Osteocyte (in vitro differentiated cells): Measurements from ENCODE around the gene CSMD2. TPM values are rescaled to one million over a fixed set of nuclear protein-coding genes. Genes with fewer than 3 reads are reported as not detected.

Source experiments
- DNase-seq: peaks from one replicate; pipeline ENCODE4 v3.0.0; 2021; ENCODE audit warnings: mixed read lengths; ENCODE audit not compliant: unreplicated experiment; ENCODE audit errors: extremely low spot score
- H3K27ac Mint-ChIP-seq: one replicate; pipeline ENCODE4 v1.8.0; 2021; ENCODE audit warnings: mild to moderate bottlenecking, mixed read lengths; ENCODE audit not compliant: unreplicated experiment
- H3K27me3 Mint-ChIP-seq: one replicate; pipeline ENCODE4 v1.8.0; 2021; ENCODE audit warnings: mixed read lengths; ENCODE audit not compliant: unreplicated experiment
- H3K36me3 Mint-ChIP-seq: one replicate; pipeline ENCODE4 v1.8.0; 2021; ENCODE audit warnings: mixed read lengths; ENCODE audit not compliant: unreplicated experiment
- H3K4me1 Mint-ChIP-seq: one replicate; pipeline ENCODE4 v1.8.0; 2021; ENCODE audit warnings: mixed read lengths; ENCODE audit not compliant: unreplicated experiment
- H3K4me3 Mint-ChIP-seq: one replicate; pipeline ENCODE4 v1.8.0; 2021; ENCODE audit warnings: mild to moderate bottlenecking, moderate library complexity, mixed read lengths; ENCODE audit not compliant: unreplicated experiment
- H3K9me3 Mint-ChIP-seq: one replicate; pipeline ENCODE4 v1.8.0; 2021; ENCODE audit warnings: mixed read lengths; ENCODE audit not compliant: unreplicated experiment
- total RNA-seq: library from RNA; stranded (reverse); gene quantifications from 2 replicates; pipeline ENCODE4 v1.2.1, GENCODE V29; 2021
- TF ChIP-seq, protein P1 (sequence below): fragments of 200-600 bp; sonication (generic); IDR thresholded peaks from 2 replicates; pipeline ENCODE4 v1.5.0; 2021; ENCODE audit warnings: antibody characterized with exemption, mild to moderate bottlenecking, moderate library complexity

The CSMD2 gene
- total RNA-seq, 1 donor from 2014 or later, result not detected

- Mint-ChIP-seq H3K27ac (no peak overlapping the region), H3K4me1 (no peaks in the 10 kb centered on the region), H3K4me3 (no peak overlapping the region), H3K36me3 (no peaks in the 10 kb centered on the region), H3K9me3 (peaks cover 31% of the 10 kb centered on the region), H3K27me3 (no peaks in the 10 kb centered on the region)
- TF ChIP-seq, protein P1, sequence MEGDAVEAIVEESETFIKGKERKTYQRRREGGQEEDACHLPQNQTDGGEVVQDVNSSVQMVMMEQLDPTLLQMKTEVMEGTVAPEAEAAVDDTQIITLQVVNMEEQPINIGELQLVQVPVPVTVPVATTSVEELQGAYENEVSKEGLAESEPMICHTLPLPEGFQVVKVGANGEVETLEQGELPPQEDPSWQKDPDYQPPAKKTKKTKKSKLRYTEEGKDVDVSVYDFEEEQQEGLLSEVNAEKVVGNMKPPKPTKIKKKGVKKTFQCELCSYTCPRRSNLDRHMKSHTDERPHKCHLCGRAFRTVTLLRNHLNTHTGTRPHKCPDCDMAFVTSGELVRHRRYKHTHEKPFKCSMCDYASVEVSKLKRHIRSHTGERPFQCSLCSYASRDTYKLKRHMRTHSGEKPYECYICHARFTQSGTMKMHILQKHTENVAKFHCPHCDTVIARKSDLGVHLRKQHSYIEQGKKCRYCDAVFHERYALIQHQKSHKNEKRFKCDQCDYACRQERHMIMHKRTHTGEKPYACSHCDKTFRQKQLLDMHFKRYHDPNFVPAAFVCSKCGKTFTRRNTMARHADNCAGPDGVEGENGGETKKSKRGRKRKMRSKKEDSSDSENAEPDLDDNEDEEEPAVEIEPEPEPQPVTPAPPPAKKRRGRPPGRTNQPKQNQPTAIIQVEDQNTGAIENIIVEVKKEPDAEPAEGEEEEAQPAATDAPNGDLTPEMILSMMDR, result no peak
- no peak for DNase-seq
These were observed 343.7 kb downstream of the CSMD2 start for GRCh38 chr1:33821291-33821690.

- Mint-ChIP-seq H3K27ac (no peak overlapping the region), H3K9me3 (peaks cover 26% of the 10 kb centered on the region), H3K4me1 (no peaks in the 10 kb centered on the region), H3K27me3 (no peaks in the 10 kb centered on the region), H3K36me3 (no peaks in the 10 kb centered on the region), H3K4me3 (no peak overlapping the region)
- DNase-seq, result no peak
- TF ChIP-seq, protein P1, result no peak
These were observed 344.2 kb downstream of the CSMD2 start for GRCh38 chr1:33820804-33821203.

DNA sequence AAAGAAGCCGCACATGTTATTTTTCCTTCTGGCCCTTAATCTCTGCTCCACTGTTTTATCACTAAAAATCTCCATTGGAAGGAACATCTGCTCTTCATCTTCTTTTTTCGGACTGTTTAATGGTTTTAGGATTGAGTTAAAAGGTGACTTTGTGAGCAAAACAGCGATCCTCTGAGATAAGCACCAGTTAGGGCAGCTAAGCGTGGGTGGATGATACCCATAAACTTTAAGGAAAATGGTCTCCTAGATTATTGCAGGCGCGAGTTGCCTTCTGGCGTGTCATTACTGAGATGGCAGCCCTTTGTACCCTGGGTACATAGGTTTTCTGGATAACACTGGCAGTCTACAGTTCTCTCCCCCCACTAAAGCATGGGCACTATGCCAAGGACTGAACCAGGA lies 345.1 kb downstream of the CSMD2 start:
- no peaks in the 10 kb centered on the region for H3K4me1 Mint-ChIP-seq

GRCh38 chr1:33819290-33819912 lies 345.6 kb downstream of the CSMD2 start:
- Mint-ChIP-seq H3K4me1 (no peaks in the 10 kb centered on the region), H3K27me3 (no peaks in the 10 kb centered on the region), H3K36me3 (no peaks in the 10 kb centered on the region), H3K4me3 (no peak overlapping the region), H3K27ac (no peak overlapping the region), H3K9me3 (peaks cover 22% of the 10 kb centered on the region)
- TF ChIP-seq, protein P1, result no peak
- no peak for DNase-seq

More for the DNA sequence above, 345.1 kb downstream of the CSMD2 start:
- Mint-ChIP-seq H3K27ac (no peak overlapping the region), H3K36me3 (no peaks in the 10 kb centered on the region), H3K9me3 (peaks cover 20% of the 10 kb centered on the region), H3K27me3 (no peaks in the 10 kb centered on the region), H3K4me3 (no peak overlapping the region)
- DNase-seq, result no peak
- TF ChIP-seq, protein P1, result no peak

DNA sequence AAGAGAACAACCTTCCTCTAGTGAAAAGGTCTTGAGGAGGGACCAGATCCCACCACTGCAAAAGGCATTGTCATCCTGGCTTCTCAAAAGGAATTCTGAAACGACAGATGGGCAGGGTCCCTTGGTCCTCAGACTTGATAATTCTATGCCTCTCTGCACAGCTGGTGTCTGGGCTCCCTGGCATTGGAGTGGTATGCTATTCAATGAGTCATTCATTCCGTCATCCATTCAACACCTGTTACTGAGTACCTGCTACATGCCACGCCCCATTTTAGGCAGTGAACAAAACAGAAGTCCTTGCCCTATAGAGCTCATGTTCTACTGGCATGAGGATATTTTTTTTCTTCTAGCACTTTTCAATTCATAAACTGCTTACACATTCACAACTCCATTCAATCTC lies 347.0 kb downstream of the CSMD2 start:
- H3K4me1 Mint-ChIP-seq, result no peaks in the 10 kb centered on the region
- H3K27ac Mint-ChIP-seq, result no peak overlapping the region
- DNase-seq, result no peak
- H3K9me3 Mint-ChIP-seq, result peaks cover 30% of the 10 kb centered on the region
- no peak overlapping the region for H3K4me3 Mint-ChIP-seq
- no peaks in the 10 kb centered on the region for H3K27me3 Mint-ChIP-seq
- H3K36me3 Mint-ChIP-seq, result no peaks in the 10 kb centered on the region
- TF ChIP-seq, protein P1, result no peak
